B cell (primary cell): ENCODE data around the gene TMEM163.

Source experiments
- EZH2 ChIP-seq: IDR thresholded peaks from 2 replicates; pipeline ENCODE4 v1.6.1; 2012; ENCODE audit warnings: borderline replicate concordance, low read depth, mild to moderate bottlenecking, moderate library complexity, low read length; ENCODE audit not compliant: insufficient read depth, poor library complexity, severe bottlenecking
- TF ChIP-seq, protein P1 (sequence below): fragments of 200-600 bp; IDR thresholded peaks from one replicate; pipeline ENCODE4 v1.8.0; 2022; ENCODE audit warnings: antibody characterized with exemption, mild to moderate bottlenecking

DNA sequence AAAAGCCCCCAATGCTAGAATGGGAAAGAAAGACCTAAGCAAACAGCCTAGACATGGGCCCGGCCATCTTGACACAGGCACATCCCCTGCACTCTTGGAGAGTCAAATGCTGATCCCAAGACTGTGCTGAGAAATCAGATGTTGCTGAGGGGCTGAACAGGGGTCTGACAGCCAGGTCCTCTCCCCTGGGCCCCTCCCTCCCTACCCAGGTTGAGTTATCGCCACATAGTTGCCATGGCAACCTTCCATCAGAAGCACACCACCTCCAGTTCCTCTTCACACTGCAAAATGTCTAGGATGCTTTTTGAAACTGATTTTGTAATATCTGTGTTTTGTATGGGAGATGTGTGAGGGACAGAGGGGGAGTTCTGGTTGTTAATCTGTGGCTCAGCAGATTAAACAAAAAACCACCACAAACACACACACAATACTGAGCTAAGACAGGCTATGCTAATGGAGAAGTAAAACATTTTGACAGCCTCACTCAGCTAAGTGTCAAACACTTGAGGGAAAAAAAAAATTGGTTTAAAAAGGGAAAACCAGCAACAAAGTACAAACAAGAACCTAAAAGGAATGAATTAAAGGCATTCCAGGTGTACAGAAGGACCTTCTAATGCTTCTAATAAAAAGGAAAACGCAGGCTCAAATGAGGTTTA lies 88.2 kb downstream of the TMEM163 start:
- no peak for TF ChIP-seq EZH2
- TF ChIP-seq, protein P1, sequence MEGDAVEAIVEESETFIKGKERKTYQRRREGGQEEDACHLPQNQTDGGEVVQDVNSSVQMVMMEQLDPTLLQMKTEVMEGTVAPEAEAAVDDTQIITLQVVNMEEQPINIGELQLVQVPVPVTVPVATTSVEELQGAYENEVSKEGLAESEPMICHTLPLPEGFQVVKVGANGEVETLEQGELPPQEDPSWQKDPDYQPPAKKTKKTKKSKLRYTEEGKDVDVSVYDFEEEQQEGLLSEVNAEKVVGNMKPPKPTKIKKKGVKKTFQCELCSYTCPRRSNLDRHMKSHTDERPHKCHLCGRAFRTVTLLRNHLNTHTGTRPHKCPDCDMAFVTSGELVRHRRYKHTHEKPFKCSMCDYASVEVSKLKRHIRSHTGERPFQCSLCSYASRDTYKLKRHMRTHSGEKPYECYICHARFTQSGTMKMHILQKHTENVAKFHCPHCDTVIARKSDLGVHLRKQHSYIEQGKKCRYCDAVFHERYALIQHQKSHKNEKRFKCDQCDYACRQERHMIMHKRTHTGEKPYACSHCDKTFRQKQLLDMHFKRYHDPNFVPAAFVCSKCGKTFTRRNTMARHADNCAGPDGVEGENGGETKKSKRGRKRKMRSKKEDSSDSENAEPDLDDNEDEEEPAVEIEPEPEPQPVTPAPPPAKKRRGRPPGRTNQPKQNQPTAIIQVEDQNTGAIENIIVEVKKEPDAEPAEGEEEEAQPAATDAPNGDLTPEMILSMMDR: no peak
